ENCODE data around the gene CCDC32. TPM values are rescaled to one million over a fixed set of nuclear protein-coding genes. Genes with fewer than 3 reads are reported as not detected.

CCDC32 gene
- total and polyA plus RNA-seq, 2 of the 13 experiments (the other 11 are each of a cell fraction or from before 2014, with no cell fraction given): 10.8 to 23.2 TPM

DNA sequence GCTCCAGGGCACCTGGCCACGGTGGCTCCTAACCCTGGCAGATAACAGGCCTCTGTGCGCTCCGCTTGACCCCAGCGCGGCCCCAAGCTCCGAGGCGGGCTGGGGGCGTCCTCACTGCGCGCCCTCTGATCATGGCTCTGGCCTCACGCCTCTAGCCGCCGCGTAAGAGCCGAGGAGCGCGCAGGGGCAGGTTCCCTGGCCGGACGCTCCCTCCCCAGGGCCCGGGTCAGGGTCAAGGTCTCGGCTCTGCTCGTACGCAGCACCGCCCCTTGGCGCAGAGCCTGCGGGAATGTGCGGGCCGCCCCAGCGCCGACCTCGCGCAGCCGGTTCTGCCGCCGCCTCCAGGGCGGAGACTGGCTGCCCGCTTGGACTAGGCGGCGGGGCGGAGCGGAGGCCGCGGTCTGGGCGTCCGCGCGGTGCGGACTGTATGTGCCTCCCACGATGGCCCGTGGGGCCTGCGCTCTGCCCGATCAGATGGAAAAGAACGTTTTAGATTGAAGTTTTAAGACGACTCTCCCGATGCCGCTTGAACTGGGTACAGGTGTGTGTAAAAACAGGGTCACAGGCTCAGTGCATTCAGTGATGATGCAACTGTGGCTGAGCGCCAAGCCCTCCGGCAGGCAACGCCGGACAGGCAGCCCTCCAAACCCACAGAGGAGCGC is 53.2 kb downstream of the CCDC32 start (continued):
- TF ChIP-seq CHD2 (IDR thresholded peaks at IDR 0.05; ENCODE audit: low read depth, low read length) (no peak), ZNF282 (IDR thresholded peaks at IDR 0.05; ENCODE audit: partially characterized antibody) (no peak), ZFYVE20 (CRISPR knock-in tag; IDR thresholded peaks at IDR 0.05; ENCODE audit: borderline replicate concordance, low read depth) (no peak), PCBP1 (IDR thresholded peaks at IDR 0.05; ENCODE audit: borderline replicate concordance, low read depth, low read length) (no peak), CBX2 (IDR thresholded peaks at IDR 0.05; ENCODE audit: low read depth, low read length) (no peak), CBX2 (CRISPR knock-in tag; IDR thresholded peaks at IDR 0.05; ENCODE audit: low read depth) (peak; percentile 69; the same call in 1 of the 2 replicates), RNF2 (conservative IDR thresholded peaks at IDR 0.05; ENCODE audit: low read depth) (peak; percentile 76; the same call in 1 of the 2 replicates), ZEB1 (IDR thresholded peaks at IDR 0.05; ENCODE audit: insufficient replicate concordance, low read depth) (no peak), ZNF788 (CRISPR knock-in tag; IDR thresholded peaks at IDR 0.05; ENCODE audit: borderline replicate concordance) (peak; percentile 78; the same call in 1 of the 2 replicates), MEIS2 (CRISPR knock-in tag; IDR thresholded peaks at IDR 0.05) (peak; percentile 73; the same call in 1 of the 2 replicates), MATR3 (CRISPR knock-in tag; IDR thresholded peaks at IDR 0.05) (no peak), SPEN (CRISPR knock-in tag; IDR thresholded peaks at IDR 0.05; ENCODE audit: low read depth) (peak; percentile 90), TOPORS (CRISPR knock-in tag; IDR thresholded peaks at IDR 0.05) (no peak), ZZZ3 (CRISPR knock-in tag; IDR thresholded peaks at IDR 0.05; ENCODE audit: borderline replicate concordance) (no peak), NPAS2 (CRISPR knock-in tag; IDR thresholded peaks at IDR 0.05; ENCODE audit: borderline replicate concordance) (no peak), ZIK1 (CRISPR knock-in tag; IDR thresholded peaks at IDR 0.05; ENCODE audit: borderline replicate concordance, low read depth) (no peak), ZNF234 (CRISPR knock-in tag; conservative IDR thresholded peaks at IDR 0.05) (no peak), ZNF350 (CRISPR knock-in tag; IDR thresholded peaks at IDR 0.05; ENCODE audit: borderline replicate concordance, low read depth) (peak; percentile 67; the same call in 1 of the 2 replicates), ZNF790 (CRISPR knock-in tag; IDR thresholded peaks at IDR 0.05; ENCODE audit: borderline replicate concordance) (no peak), ATF1 (CRISPR knock-in tag; IDR thresholded peaks at IDR 0.05) (no peak), RORA (CRISPR knock-in tag; IDR thresholded peaks at IDR 0.05) (no peak), ZNF496 (CRISPR knock-in tag; IDR thresholded peaks at IDR 0.05; ENCODE audit: insufficient replicate concordance) (no peak), ZNF557 (CRISPR knock-in tag; IDR thresholded peaks at IDR 0.05) (peak; percentile 66; the same call in 1 of the 2 replicates)
- TF ChIP-seq, protein P1, sequence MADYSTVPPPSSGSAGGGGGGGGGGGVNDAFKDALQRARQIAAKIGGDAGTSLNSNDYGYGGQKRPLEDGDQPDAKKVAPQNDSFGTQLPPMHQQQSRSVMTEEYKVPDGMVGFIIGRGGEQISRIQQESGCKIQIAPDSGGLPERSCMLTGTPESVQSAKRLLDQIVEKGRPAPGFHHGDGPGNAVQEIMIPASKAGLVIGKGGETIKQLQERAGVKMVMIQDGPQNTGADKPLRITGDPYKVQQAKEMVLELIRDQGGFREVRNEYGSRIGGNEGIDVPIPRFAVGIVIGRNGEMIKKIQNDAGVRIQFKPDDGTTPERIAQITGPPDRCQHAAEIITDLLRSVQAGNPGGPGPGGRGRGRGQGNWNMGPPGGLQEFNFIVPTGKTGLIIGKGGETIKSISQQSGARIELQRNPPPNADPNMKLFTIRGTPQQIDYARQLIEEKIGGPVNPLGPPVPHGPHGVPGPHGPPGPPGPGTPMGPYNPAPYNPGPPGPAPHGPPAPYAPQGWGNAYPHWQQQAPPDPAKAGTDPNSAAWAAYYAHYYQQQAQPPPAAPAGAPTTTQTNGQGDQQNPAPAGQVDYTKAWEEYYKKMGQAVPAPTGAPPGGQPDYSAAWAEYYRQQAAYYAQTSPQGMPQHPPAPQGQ (CRISPR knock-in tag; IDR thresholded peaks at IDR 0.05; ENCODE audit: borderline replicate concordance): no peak
- TF ChIP-seq, protein P2, sequence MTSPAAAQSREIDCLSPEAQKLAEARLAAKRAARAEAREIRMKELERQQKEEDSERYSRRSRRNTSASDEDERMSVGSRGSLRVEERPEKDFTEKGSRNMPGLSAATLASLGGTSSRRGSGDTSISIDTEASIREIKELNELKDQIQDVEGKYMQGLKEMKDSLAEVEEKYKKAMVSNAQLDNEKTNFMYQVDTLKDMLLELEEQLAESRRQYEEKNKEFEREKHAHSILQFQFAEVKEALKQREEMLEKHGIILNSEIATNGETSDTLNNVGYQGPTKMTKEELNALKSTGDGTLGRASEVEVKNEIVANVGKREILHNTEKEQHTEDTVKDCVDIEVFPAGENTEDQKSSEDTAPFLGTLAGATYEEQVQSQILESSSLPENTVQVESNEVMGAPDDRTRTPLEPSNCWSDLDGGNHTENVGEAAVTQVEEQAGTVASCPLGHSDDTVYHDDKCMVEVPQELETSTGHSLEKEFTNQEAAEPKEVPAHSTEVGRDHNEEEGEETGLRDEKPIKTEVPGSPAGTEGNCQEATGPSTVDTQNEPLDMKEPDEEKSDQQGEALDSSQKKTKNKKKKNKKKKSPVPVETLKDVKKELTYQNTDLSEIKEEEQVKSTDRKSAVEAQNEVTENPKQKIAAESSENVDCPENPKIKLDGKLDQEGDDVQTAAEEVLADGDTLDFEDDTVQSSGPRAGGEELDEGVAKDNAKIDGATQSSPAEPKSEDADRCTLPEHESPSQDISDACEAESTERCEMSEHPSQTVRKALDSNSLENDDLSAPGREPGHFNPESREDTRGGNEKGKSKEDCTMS (CRISPR knock-in tag; conservative IDR thresholded peaks at IDR 0.05): no peak
- TF ChIP-seq, protein P3, sequence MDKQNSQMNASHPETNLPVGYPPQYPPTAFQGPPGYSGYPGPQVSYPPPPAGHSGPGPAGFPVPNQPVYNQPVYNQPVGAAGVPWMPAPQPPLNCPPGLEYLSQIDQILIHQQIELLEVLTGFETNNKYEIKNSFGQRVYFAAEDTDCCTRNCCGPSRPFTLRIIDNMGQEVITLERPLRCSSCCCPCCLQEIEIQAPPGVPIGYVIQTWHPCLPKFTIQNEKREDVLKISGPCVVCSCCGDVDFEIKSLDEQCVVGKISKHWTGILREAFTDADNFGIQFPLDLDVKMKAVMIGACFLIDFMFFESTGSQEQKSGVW (CRISPR knock-in tag; IDR thresholded peaks at IDR 0.05; ENCODE audit: borderline replicate concordance): no peak
